GM21529 (cell line): Measurements from ENCODE around the gene BCO1.
"Not testable (repeated sequence)": the region's sequence is repeated elsewhere in the genome, so short reads cannot be mapped to it uniquely, and the experiment has no call there.

Experiments used
- ATAC-seq: cut with Tn5 transposase; IDR thresholded peaks from one replicate; pipeline ENCODE4 v1.9.1; 2021; ENCODE audit not compliant: unreplicated experiment

Gene BCO1

GRCh38 chr16:81238296-81239011, at the start of gene BCO1:
Gene BCO1 (plus strand): TSS chr16:81238689. CDS start chr16:81238909, 220 bp downstream.
- ATAC-seq = no peak

- no peak for ATAC-seq
Measured at GRCh38 chr16:81189100-81189664, 49.3 kb upstream of the BCO1 start.

- ATAC-seq = no peak
Measured at GRCh38 chr16:81190667-81191066, 47.8 kb upstream of the BCO1 start.

- ATAC-seq = no peak
Measured at GRCh38 chr16:81195885-81196534, 42.5 kb upstream of the BCO1 start.

- no peak for ATAC-seq
Measured at GRCh38 chr16:81198635-81199034, 39.9 kb upstream of the BCO1 start.

GRCh38 chr16:81201267-81201666, 37.2 kb upstream of the BCO1 start:
- ATAC-seq = no peak

GRCh38 chr16:81204798-81205680, 33.5 kb upstream of the BCO1 start:
- ATAC-seq = no peak

GRCh38 chr16:81207076-81207475, 31.4 kb upstream of the BCO1 start:
- ATAC-seq = no peak

GRCh38 chr16:81210807-81211206, 27.7 kb upstream of the BCO1 start:
- no peak for ATAC-seq

GRCh38 chr16:81212830-81213465, 25.5 kb upstream of the BCO1 start:
- no peak for ATAC-seq

- ATAC-seq = no peak
Measured at GRCh38 chr16:81214745-81215166, 23.7 kb upstream of the BCO1 start.

- no peak for ATAC-seq
Measured at GRCh38 chr16:81216114-81216513, 22.4 kb upstream of the BCO1 start.

GRCh38 chr16:81216706-81217105, 21.8 kb upstream of the BCO1 start:
- no peak for ATAC-seq

GRCh38 chr16:81219151-81219550, 19.3 kb upstream of the BCO1 start:
- no peak for ATAC-seq

GRCh38 chr16:81220349-81220748, 18.1 kb upstream of the BCO1 start:
- no peak for ATAC-seq

- no peak for ATAC-seq
Measured at GRCh38 chr16:81221731-81222130, 16.8 kb upstream of the BCO1 start.

GRCh38 chr16:81224824-81225223, 13.7 kb upstream of the BCO1 start:
- ATAC-seq = no peak

GRCh38 chr16:81225697-81226096, 12.8 kb upstream of the BCO1 start:
- not testable (repeated sequence) for ATAC-seq

GRCh38 chr16:81227785-81228184, 10.7 kb upstream of the BCO1 start:
- ATAC-seq = no peak

- ATAC-seq = no peak
Measured at GRCh38 chr16:81229811-81230210, 8.7 kb upstream of the BCO1 start.

- ATAC-seq = no peak
Measured at GRCh38 chr16:81231014-81231413, 7.5 kb upstream of the BCO1 start.
